H1 (cell line): ENCODE data around the gene PHGDH.

ENCODE experiments used
- ATF2 ChIP-seq: IDR thresholded peaks from 2 replicates; pipeline ENCODE4 v1.6.1; 2012; ENCODE audit warnings: low read length, inconsistent platforms
- CTCF ChIP-seq, 3 experiments: IDR thresholded peaks; 1 replicate in 2 of 3; 2 replicates in 1 of 3; pipeline versions ENCODE4 v1.5.1 to v1.6.1; 2011; ENCODE audit warnings: low read length in 3 of 3, mild to moderate bottlenecking in 3 of 3, inconsistent platforms in 2 of 3, low read depth in 1 of 3, moderate library complexity in 1 of 3; ENCODE audit not compliant: insufficient read depth in 1 of 3; ENCODE audit errors: control extremely low read depth in 1 of 3
- EGR1 ChIP-seq: IDR thresholded peaks from 2 replicates; pipeline ENCODE4 v1.6.1; 2011; ENCODE audit warnings: low read depth, low read length, borderline replicate concordance
- EP300 ChIP-seq, 2 experiments: IDR thresholded peaks; 1 replicate in 1 of 2; 2 replicates in 1 of 2; pipeline ENCODE4 v1.6.1; 2011 to 2012; ENCODE audit warnings: low read depth in 2 of 2, low read length in 2 of 2, mild to moderate bottlenecking in 2 of 2, borderline replicate concordance in 1 of 2, inconsistent platforms in 1 of 2, moderate library complexity in 1 of 2
- JUND ChIP-seq: IDR thresholded peaks from 2 replicates; pipeline ENCODE4 v1.6.1; 2011; ENCODE audit warnings: mild to moderate bottlenecking, improper control_type of control experiment, low read length
- KDM1A ChIP-seq: fragments of 200-600, 300-600 bp; sonication (generic); IDR thresholded peaks from 2 replicates; pipeline ENCODE4 v1.7.1; 2016; ENCODE audit warnings: mild to moderate bottlenecking, low read length, borderline replicate concordance
- MAFK ChIP-seq: IDR thresholded peaks from 2 replicates; pipeline ENCODE4 v1.6.1; 2012; ENCODE audit warnings: low read depth, mild to moderate bottlenecking, improper control_type of control experiment, low read length
- MAX ChIP-seq: IDR thresholded peaks from 2 replicates; pipeline ENCODE4 v1.6.1; 2012; ENCODE audit warnings: inconsistent platforms
- POLR2A ChIP-seq, 2 experiments: IDR thresholded peaks; 1 replicate in 1 of 2; 2 replicates in 1 of 2; pipeline ENCODE4 v1.6.1; 2011; ENCODE audit warnings: low read depth in 2 of 2, low read length in 2 of 2, mild to moderate bottlenecking in 2 of 2; ENCODE audit errors: control extremely low read depth in 1 of 2
- RAD21 ChIP-seq, 2 experiments: IDR thresholded peaks in 1 of 2; conservative IDR thresholded peaks in 1 of 2; 2 replicates each; pipeline ENCODE4 v1.6.1; 2011; ENCODE audit warnings: low read depth in 2 of 2, low read length in 2 of 2, improper control_type of control experiment in 1 of 2, inconsistent platforms in 1 of 2, mild to moderate bottlenecking in 1 of 2, moderate library complexity in 1 of 2
- SP1 ChIP-seq: IDR thresholded peaks from 2 replicates; pipeline ENCODE4 v1.6.1; 2011; ENCODE audit warnings: low read depth, low read length
- USF2 ChIP-seq: IDR thresholded peaks from 2 replicates; pipeline ENCODE4 v1.6.1; 2011; ENCODE audit warnings: low read length, improper control_type of control experiment

- TF ChIP-seq CTCF (IDR thresholded peaks at IDR 0.05; ENCODE audit: control extremely low read depth in 1 of 3, insufficient read depth in 1 of 3, low read depth in 1 of 3, low read length in 3 of 3) (no peak), JUND (no peak), MAFK (no peak), RAD21 (IDR thresholded peaks at IDR 0.05 in 1 of 2, conservative IDR thresholded peaks at IDR 0.05 in 1 of 2; ENCODE audit: low read depth in 2 of 2, low read length in 2 of 2) (no peak), USF2 (no peak), POLR2A (IDR thresholded peaks at IDR 0.05; ENCODE audit: control extremely low read depth in 1 of 2, low read depth in 2 of 2, low read length in 2 of 2) (no peak), KDM1A (no peak), ATF2 (no peak), EGR1 (no peak), MAX (no peak), SP1 (no peak), EP300 (IDR thresholded peaks at IDR 0.05; ENCODE audit: borderline replicate concordance in 1 of 2, low read depth in 2 of 2, low read length in 2 of 2) (no peak)
These were observed 50.7 kb downstream of the PHGDH start for GRCh38 chr1:119762409-119762808.
